M059J (cell line): ENCODE measurements around the gene NARF. TPM values are rescaled to one million over a fixed set of nuclear protein-coding genes. Genes with fewer than 3 reads are reported as not detected.
A peak's percentile ranks its signal among the peaks of the same experiment; 100 is the strongest.
"Not testable (repeated sequence)": the region's sequence is repeated elsewhere in the genome, so short reads cannot be mapped to it uniquely, and the experiment has no call there.

ENCODE experiments used
- DNase-seq: peaks from one replicate; pipeline ENCODE4 v3.0.0-alpha.2; 2012; ENCODE audit warnings: low read depth
- total RNA-seq: library from RNA; depleted of rRNA; stranded (reverse); fragments of >200 nt; shearing (Covaris generic); gene quantifications from 2 replicates; pipeline ENCODE4 v1.2.3, GENCODE V29; 2014

The NARF gene
- total RNA-seq, 1 experiment from 2014 or later, result 68.2 TPM

- peak; percentile 39 for DNase-seq
Observed at GRCh38 chr17:82497483-82498405, 39.2 kb downstream of the NARF start.

GRCh38 chr17:82502207-82502606 lies 43.7 kb downstream of the NARF start:
- DNase-seq, result no peak

- no peak for DNase-seq
Observed at GRCh38 chr17:82503094-82503727, 44.7 kb downstream of the NARF start.

- no peak for DNase-seq
Observed at GRCh38 chr17:82503728-82504308, 45.3 kb downstream of the NARF start.

GRCh38 chr17:82505296-82505695 lies 46.8 kb downstream of the NARF start:
- DNase-seq, result no peak

- peak; percentile 52 for DNase-seq
Observed at GRCh38 chr17:82506402-82506801, 47.9 kb downstream of the NARF start.

- no peak for DNase-seq
Observed at GRCh38 chr17:82507631-82508175, 49.2 kb downstream of the NARF start.

- DNase-seq, result not testable (repeated sequence)
Observed at GRCh38 chr17:82511642-82512041, 53.1 kb downstream of the NARF start.

- DNase-seq, result not testable (repeated sequence)
Observed at GRCh38 chr17:82513864-82514263, 55.3 kb downstream of the NARF start.

GRCh38 chr17:82517230-82517865 lies 58.8 kb downstream of the NARF start:
- no peak for DNase-seq

GRCh38 chr17:82518826-82519810 lies 60.6 kb downstream of the NARF start, which contains the start of gene FOXK2:
Gene FOXK2, plus strand, starts transcription at chr17:82519732. Its CDS starts 157 bp downstream, at chr17:82519889.
- peak; percentile 88 for DNase-seq

- DNase-seq, result no peak
Observed at GRCh38 chr17:82519971-82520903, 61.7 kb downstream of the NARF start.

- no peak for DNase-seq
Observed at GRCh38 chr17:82524540-82524939, 66.0 kb downstream of the NARF start.

- DNase-seq, result no peak
Observed at GRCh38 chr17:82525712-82526111, 67.2 kb downstream of the NARF start.

- DNase-seq, result no peak
Observed at GRCh38 chr17:82527898-82528297, 69.4 kb downstream of the NARF start.

GRCh38 chr17:82528484-82529265 lies 70.1 kb downstream of the NARF start:
- peak; percentile 87 for DNase-seq

GRCh38 chr17:82529914-82530300 lies 71.4 kb downstream of the NARF start:
- DNase-seq, result no peak

GRCh38 chr17:82531431-82531881 lies 72.9 kb downstream of the NARF start:
- DNase-seq, result peak; percentile 88
